HepG2 (cell line): ENCODE measurements around the gene VAV2. TPM values are rescaled to one million over a fixed set of nuclear protein-coding genes. Genes with fewer than 3 reads are reported as not detected.

ENCODE experiments used
- CERS6 ChIP-seq: sonication (generic); formaldehyde crosslinking; IDR thresholded peaks from 2 replicates; pipeline ENCODE4 v1.5.0; 2020; ENCODE audit warnings: missing genetic modification reagents
- GATAD2A ChIP-seq: IDR thresholded peaks from 2 replicates; pipeline ENCODE4 v1.6.1; 2016
- HHEX ChIP-seq: IDR thresholded peaks from 2 replicates; pipeline ENCODE4 v1.6.1; 2016; ENCODE audit warnings: control low read depth
- HIC2 ChIP-seq: sonication (generic); formaldehyde crosslinking; IDR thresholded peaks from 2 replicates; pipeline ENCODE4 v1.9.0; 2022; ENCODE audit warnings: low read depth, missing genetic modification reagents
- KLF13 ChIP-seq: sonication (generic); formaldehyde crosslinking; IDR thresholded peaks from 2 replicates; pipeline ENCODE4 v1.4.0; 2020; ENCODE audit warnings: mild to moderate bottlenecking, missing genetic modification reagents
- KLF6 ChIP-seq: IDR thresholded peaks from 2 replicates; pipeline ENCODE4 v1.8.0; 2016; ENCODE audit warnings: missing biosample characterization, missing genetic modification reagents
- MEIS2 ChIP-seq: sonication (generic); formaldehyde crosslinking; IDR thresholded peaks from 2 replicates; pipeline ENCODE4 v1.9.0; 2021; ENCODE audit warnings: mild to moderate bottlenecking, missing genetic modification reagents
- MXI1 ChIP-seq: IDR thresholded peaks from 3 replicates; pipeline ENCODE4 v1.6.1; 2012; ENCODE audit warnings: low read depth, low read length, inconsistent platforms, borderline replicate concordance
- SCMH1 ChIP-seq: sonication (generic); formaldehyde crosslinking; IDR thresholded peaks from 2 replicates; pipeline ENCODE4 v1.9.0; 2021; ENCODE audit warnings: missing genetic modification reagents, mild to moderate bottlenecking, borderline replicate concordance
- SIN3B ChIP-seq: fragments of 150-350 bp; IDR thresholded peaks from 2 replicates; pipeline ENCODE4 v1.6.1; 2014; ENCODE audit warnings: low read length
- ZFY ChIP-seq: sonication (generic); formaldehyde crosslinking; IDR thresholded peaks from 2 replicates; pipeline ENCODE4 v1.4.0; 2020; ENCODE audit warnings: missing genetic modification reagents
- ZNF224 ChIP-seq: sonication (generic); formaldehyde crosslinking; IDR thresholded peaks from 2 replicates; pipeline ENCODE4 v1.5.0; 2020; ENCODE audit warnings: mild to moderate bottlenecking, missing genetic modification reagents
- ZNF280B ChIP-seq: sonication (generic); formaldehyde crosslinking; IDR thresholded peaks from 2 replicates; pipeline ENCODE4 v1.5.0; 2020; ENCODE audit warnings: missing genetic modification reagents, mild to moderate bottlenecking, borderline replicate concordance
- ZNF333 ChIP-seq: sonication (generic); formaldehyde crosslinking; IDR thresholded peaks from 2 replicates; pipeline ENCODE4 v1.4.0; 2020; ENCODE audit warnings: mild to moderate bottlenecking, missing genetic modification reagents, borderline replicate concordance
- ZNF615 ChIP-seq: sonication (generic); formaldehyde crosslinking; IDR thresholded peaks from 2 replicates; pipeline ENCODE4 v1.5.0; 2020; ENCODE audit warnings: mild to moderate bottlenecking, missing genetic modification reagents, borderline replicate concordance
- ZNF687 ChIP-seq: sonication (generic); formaldehyde crosslinking; IDR thresholded peaks from 2 replicates; pipeline ENCODE4 v1.5.1; 2020; ENCODE audit warnings: mild to moderate bottlenecking, missing genetic modification reagents, moderate library complexity
- ZSCAN12 ChIP-seq: sonication (generic); formaldehyde crosslinking; IDR thresholded peaks from 2 replicates; pipeline ENCODE4 v1.9.0; 2021; ENCODE audit warnings: mild to moderate bottlenecking, missing genetic modification reagents
- polyA plus RNA-seq, 8 experiments: library from polyadenylated mRNA; depleted of rRNA in 3 of 8; stranded (reverse) in 7 of 8; unstranded in 1 of 8; fragments of >200 nt; fragmentation: Illumina TruSeq in 4 of 8; extraction: Trizol in 4 of 8; gene quantifications; 2 replicates each; pipeline versions ENCODE4 v1.2.1 to v1.2.3, GENCODE V29; 2011 to 2016; ENCODE audit warnings: low read depth in 4 of 8, missing spikeins in 1 of 8, mixed read lengths in 1 of 8; ENCODE audit not compliant: insufficient read depth in 1 of 8
- total RNA-seq, 5 experiments: library from RNA; depleted of rRNA; stranded (reverse); fragments of >200 nt; fragmentation: Illumina TruSeq; extraction: Trizol; gene quantifications; 2 replicates each; pipeline ENCODE4 v1.2.3, GENCODE V29; 2016; ENCODE audit warnings: low read depth in 1 of 5
- TF ChIP-seq, protein P1 (sequence below): sonication (generic); formaldehyde crosslinking; IDR thresholded peaks from 2 replicates; pipeline ENCODE4 v1.8.1; 2023; ENCODE audit warnings: missing genetic modification reagents, mild to moderate bottlenecking, borderline replicate concordance
- TF ChIP-seq, protein P2 (sequence below): sonication (generic); formaldehyde crosslinking; IDR thresholded peaks from 2 replicates; pipeline ENCODE4 v1.4.0; 2020; ENCODE audit warnings: mild to moderate bottlenecking, missing genetic modification reagents
- TF ChIP-seq, protein P3 (sequence below): sonication (generic); formaldehyde crosslinking; IDR thresholded peaks from 2 replicates; pipeline ENCODE4 v1.9.0; 2022; ENCODE audit warnings: missing genetic modification reagents, mild to moderate bottlenecking, borderline replicate concordance

The VAV2 gene
- total and polyA plus RNA-seq, 2 of the 13 experiments (the other 11 are each of a cell fraction or from before 2014, with no cell fraction given), result 22.5 to 22.9 TPM

GRCh38 chr9:133924453-133924852, 67.7 kb downstream of the VAV2 start (continued):
- peak; percentile 66 for TF ChIP-seq ZNF687
- no peak for TF ChIP-seq ZNF615 (CRISPR knock-in tag)
- TF ChIP-seq ZNF333, result no peak
- no peak for TF ChIP-seq ZFY (CRISPR knock-in tag)
- TF ChIP-seq HIC2 (CRISPR knock-in tag), result no peak; the same call in 1 of the 2 replicates
- TF ChIP-seq, protein P1, sequence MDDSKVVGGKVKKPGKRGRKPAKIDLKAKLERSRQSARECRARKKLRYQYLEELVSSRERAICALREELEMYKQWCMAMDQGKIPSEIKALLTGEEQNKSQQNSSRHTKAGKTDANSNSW, result no peak
- no peak for TF ChIP-seq SIN3B
- TF ChIP-seq MXI1, result no peak
- no peak for TF ChIP-seq KLF6
- TF ChIP-seq HHEX (CRISPR knock-in tag), result no peak
- TF ChIP-seq KLF13, result no peak
- TF ChIP-seq, protein P2, sequence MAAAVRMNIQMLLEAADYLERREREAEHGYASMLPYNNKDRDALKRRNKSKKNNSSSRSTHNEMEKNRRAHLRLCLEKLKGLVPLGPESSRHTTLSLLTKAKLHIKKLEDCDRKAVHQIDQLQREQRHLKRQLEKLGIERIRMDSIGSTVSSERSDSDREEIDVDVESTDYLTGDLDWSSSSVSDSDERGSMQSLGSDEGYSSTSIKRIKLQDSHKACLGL, result no peak
- TF ChIP-seq GATAD2A, result peak; percentile 44
- TF ChIP-seq ZNF224 (CRISPR knock-in tag), result no peak
- TF ChIP-seq, protein P3, sequence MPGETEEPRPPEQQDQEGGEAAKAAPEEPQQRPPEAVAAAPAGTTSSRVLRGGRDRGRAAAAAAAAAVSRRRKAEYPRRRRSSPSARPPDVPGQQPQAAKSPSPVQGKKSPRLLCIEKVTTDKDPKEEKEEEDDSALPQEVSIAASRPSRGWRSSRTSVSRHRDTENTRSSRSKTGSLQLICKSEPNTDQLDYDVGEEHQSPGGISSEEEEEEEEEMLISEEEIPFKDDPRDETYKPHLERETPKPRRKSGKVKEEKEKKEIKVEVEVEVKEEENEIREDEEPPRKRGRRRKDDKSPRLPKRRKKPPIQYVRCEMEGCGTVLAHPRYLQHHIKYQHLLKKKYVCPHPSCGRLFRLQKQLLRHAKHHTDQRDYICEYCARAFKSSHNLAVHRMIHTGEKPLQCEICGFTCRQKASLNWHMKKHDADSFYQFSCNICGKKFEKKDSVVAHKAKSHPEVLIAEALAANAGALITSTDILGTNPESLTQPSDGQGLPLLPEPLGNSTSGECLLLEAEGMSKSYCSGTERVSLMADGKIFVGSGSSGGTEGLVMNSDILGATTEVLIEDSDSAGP (CRISPR knock-in tag), result no peak
- no peak for TF ChIP-seq MEIS2 (CRISPR knock-in tag)
- no peak for TF ChIP-seq CERS6 (CRISPR knock-in tag)
- no peak for TF ChIP-seq ZNF280B
- no peak for TF ChIP-seq SCMH1
- TF ChIP-seq ZSCAN12 (CRISPR knock-in tag), result no peak
